WTC11 (cell line): ENCODE results near the gene COMMD7.

ENCODE experiments used
- ATF6 ChIP-seq: sonication (generic); formaldehyde crosslinking; IDR thresholded peaks from 2 replicates; pipeline ENCODE4 v1.8.1; 2023; ENCODE audit warnings: mild to moderate bottlenecking, missing genetic modification reagents
- CTCF ChIP-seq: fragments of 200-600 bp; IDR thresholded peaks from 2 replicates; pipeline ENCODE4 v1.8.0; 2022; ENCODE audit warnings: antibody characterized with exemption
- FOXP1 ChIP-seq: sonication (generic); formaldehyde crosslinking; IDR thresholded peaks from 2 replicates; pipeline ENCODE4 v1.8.0; 2022; ENCODE audit warnings: missing genetic modification reagents, mild to moderate bottlenecking, moderate library complexity, borderline replicate concordance
- JUN ChIP-seq: sonication (generic); formaldehyde crosslinking; IDR thresholded peaks from 2 replicates; pipeline ENCODE4 v1.8.0; 2023; ENCODE audit warnings: mild to moderate bottlenecking, missing genetic modification reagents
- NR1H2 ChIP-seq: sonication (generic); formaldehyde crosslinking; IDR thresholded peaks from 2 replicates; pipeline ENCODE4 v1.9.0; 2021; ENCODE audit warnings: mild to moderate bottlenecking, moderate library complexity, missing genetic modification reagents
- PRDM15 ChIP-seq: sonication (generic); formaldehyde crosslinking; IDR thresholded peaks from 2 replicates; pipeline ENCODE4 v1.8.0; 2022; ENCODE audit warnings: missing genetic modification reagents
- ZMAT4 ChIP-seq: fragments of 250-450 bp; sonication (Bioruptor Pico); IDR thresholded peaks from 2 replicates; pipeline ENCODE4 v1.9.0; 2021; ENCODE audit warnings: mild to moderate bottlenecking
- ZNF281 ChIP-seq: sonication (generic); formaldehyde crosslinking; IDR thresholded peaks from 2 replicates; pipeline ENCODE4 v1.8.0; 2023; ENCODE audit warnings: mild to moderate bottlenecking, missing genetic modification reagents
- ZNF512 ChIP-seq: sonication (generic); formaldehyde crosslinking; IDR thresholded peaks from 2 replicates; pipeline ENCODE4 v1.8.1; 2022; ENCODE audit warnings: missing genetic modification reagents, borderline replicate concordance
- TF ChIP-seq, protein P1 (sequence below): sonication (generic); formaldehyde crosslinking; IDR thresholded peaks from 2 replicates; pipeline ENCODE4 v1.8.1; 2023; ENCODE audit warnings: mild to moderate bottlenecking, missing genetic modification reagents, moderate library complexity
- TF ChIP-seq, protein P2 (sequence below): sonication (generic); formaldehyde crosslinking; IDR thresholded peaks from 2 replicates; pipeline ENCODE4 v1.8.1; 2023; ENCODE audit warnings: mild to moderate bottlenecking, missing genetic modification reagents, borderline replicate concordance

DNA sequence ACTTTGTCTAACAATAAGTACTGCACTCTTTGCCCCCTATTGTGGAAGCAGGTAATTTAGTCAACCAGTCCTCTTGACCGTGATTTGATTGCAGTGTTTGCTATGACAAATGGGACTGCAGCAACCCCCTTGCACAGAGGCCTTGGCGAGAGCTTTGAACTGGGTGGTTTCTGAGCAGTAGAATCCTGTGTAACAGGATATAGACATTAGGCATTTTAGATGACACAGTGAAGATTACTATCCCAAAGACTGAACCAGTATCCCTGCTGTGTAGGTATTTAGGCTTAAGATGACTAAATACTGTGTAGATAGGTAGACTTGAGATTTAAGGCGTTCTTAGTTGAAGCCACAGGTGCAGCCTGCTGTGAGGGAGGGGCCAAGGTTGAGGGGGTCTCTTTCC, 28.8 kb upstream of the COMMD7 start:
- TF ChIP-seq ZNF281 (CRISPR knock-in tag) (no peak), ZNF512 (CRISPR knock-in tag) (no peak), JUN (no peak), CTCF (no peak), ZMAT4 (CRISPR knock-in tag) (no peak), PRDM15 (CRISPR knock-in tag) (no peak), FOXP1 (CRISPR knock-in tag) (no peak), NR1H2 (CRISPR knock-in tag) (no peak), ATF6 (CRISPR knock-in tag) (no peak)
- TF ChIP-seq, protein P1, sequence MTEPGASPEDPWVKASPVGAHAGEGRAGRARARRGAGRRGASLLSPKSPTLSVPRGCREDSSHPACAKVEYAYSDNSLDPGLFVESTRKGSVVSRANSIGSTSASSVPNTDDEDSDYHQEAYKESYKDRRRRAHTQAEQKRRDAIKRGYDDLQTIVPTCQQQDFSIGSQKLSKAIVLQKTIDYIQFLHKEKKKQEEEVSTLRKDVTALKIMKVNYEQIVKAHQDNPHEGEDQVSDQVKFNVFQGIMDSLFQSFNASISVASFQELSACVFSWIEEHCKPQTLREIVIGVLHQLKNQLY = no peak
- TF ChIP-seq, protein P2, sequence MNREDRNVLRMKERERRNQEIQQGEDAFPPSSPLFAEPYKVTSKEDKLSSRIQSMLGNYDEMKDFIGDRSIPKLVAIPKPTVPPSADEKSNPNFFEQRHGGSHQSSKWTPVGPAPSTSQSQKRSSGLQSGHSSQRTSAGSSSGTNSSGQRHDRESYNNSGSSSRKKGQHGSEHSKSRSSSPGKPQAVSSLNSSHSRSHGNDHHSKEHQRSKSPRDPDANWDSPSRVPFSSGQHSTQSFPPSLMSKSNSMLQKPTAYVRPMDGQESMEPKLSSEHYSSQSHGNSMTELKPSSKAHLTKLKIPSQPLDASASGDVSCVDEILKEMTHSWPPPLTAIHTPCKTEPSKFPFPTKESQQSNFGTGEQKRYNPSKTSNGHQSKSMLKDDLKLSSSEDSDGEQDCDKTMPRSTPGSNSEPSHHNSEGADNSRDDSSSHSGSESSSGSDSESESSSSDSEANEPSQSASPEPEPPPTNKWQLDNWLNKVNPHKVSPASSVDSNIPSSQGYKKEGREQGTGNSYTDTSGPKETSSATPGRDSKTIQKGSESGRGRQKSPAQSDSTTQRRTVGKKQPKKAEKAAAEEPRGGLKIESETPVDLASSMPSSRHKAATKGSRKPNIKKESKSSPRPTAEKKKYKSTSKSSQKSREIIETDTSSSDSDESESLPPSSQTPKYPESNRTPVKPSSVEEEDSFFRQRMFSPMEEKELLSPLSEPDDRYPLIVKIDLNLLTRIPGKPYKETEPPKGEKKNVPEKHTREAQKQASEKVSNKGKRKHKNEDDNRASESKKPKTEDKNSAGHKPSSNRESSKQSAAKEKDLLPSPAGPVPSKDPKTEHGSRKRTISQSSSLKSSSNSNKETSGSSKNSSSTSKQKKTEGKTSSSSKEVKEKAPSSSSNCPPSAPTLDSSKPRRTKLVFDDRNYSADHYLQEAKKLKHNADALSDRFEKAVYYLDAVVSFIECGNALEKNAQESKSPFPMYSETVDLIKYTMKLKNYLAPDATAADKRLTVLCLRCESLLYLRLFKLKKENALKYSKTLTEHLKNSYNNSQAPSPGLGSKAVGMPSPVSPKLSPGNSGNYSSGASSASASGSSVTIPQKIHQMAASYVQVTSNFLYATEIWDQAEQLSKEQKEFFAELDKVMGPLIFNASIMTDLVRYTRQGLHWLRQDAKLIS (CRISPR knock-in tag) = no peak
